22Rv1 (cell line): ENCODE results near the gene SFXN5.

Experiments used
- CTCF ChIP-seq: fragments of 450-650 bp; IDR thresholded peaks from 2 replicates; pipeline ENCODE4 v1.5.1; 2017; ENCODE audit warnings: mild to moderate bottlenecking
- ZFX ChIP-seq: fragments of 450-650 bp; IDR thresholded peaks from 2 replicates; pipeline ENCODE4 v1.6.1; 2017; ENCODE audit warnings: antibody characterized with exemption, borderline replicate concordance

GRCh38 chr2:73072416-73072815 is 904 bp upstream of the SFXN5 start:
- TF ChIP-seq CTCF (no peak), ZFX (no peak)
